Gastroesophageal sphincter (tissue), 3 donors: Measurements from ENCODE around the gene MED26.

Source experiments
- CTCF ChIP-seq, 4 experiments: fragments of 200-600 bp in 2 of 4; fragments of 450-650 bp in 2 of 4; sonication (generic) in 1 of 4; IDR thresholded peaks; one replicate each; pipeline ENCODE4 v1.5.1; 2017 to 2019; ENCODE audit warnings: antibody characterized with exemption in 4 of 4, mild to moderate bottlenecking in 2 of 4, moderate library complexity in 2 of 4
- POLR2A ChIP-seq, 2 donors: fragments of 450-650 bp; IDR thresholded peaks; one replicate each; pipeline ENCODE4 v1.6.1; 2017; ENCODE audit warnings: antibody characterized with exemption in 2 of 2, mild to moderate bottlenecking in 2 of 2, moderate library complexity in 1 of 2

GRCh38 chr19:16531380-16531669 lies 96.7 kb downstream of the MED26 start:
- TF ChIP-seq CTCF (IDR thresholded peaks at IDR 0.05) = no peak
- TF ChIP-seq POLR2A (IDR thresholded peaks at IDR 0.05) = no peak
